GM19023 (cell line): Measurements from ENCODE around the gene KIAA0513.
A peak's percentile ranks its signal among the peaks of the same experiment; 100 is the strongest.

Experiments used
- ATAC-seq: cut with Tn5 transposase; IDR thresholded peaks from one replicate; pipeline ENCODE4 v1.9.1; 2021; ENCODE audit warnings: mild to moderate bottlenecking, moderate library complexity; ENCODE audit not compliant: unreplicated experiment

Gene KIAA0513

DNA sequence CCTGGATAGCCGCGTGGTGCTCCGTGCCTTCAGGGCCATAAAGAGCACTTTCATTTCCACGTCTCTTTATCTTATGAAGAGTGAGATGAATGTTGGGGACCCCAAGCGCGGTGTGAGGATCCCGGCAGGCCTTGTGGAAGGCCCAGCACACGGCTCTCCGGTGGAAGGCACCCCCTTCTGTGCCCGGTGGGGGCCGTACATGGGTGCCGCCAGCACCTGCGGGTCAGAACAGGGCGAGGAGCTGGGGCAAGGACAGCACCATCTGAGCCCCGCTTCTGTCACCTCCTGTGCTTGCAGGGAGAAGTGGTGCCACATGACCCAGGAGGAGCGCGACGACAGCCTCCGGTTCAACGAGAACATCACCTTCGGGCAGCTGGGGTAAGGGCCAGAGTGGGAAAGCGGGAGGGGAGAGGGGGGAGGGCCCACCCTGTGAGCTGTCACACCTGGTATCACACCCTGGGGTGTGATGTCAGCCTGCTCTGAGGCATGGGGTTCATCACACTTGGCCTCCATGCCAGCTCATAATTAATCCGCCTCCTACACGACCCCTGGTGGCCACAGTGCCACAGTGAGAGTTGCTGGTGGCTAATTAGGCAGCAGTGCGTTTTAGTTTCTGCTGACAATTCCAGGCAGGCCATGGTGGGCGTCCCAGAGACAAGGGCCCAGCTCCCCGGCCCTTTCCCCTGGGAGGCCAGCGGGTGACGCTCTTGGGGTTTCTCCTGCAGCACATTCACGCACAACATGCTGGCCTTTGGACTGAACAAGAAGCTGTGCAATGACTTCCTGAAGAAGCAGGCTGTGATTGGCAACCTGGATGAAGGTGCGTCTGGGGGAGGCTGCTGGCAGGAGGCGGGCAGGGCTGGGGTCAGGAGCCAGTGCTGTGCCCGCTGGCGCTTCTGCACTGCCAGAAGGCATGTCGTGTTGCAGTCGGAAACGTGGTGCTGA, 59.0 kb downstream of the KIAA0513 start:
- peak; percentile 52 for ATAC-seq

DNA sequence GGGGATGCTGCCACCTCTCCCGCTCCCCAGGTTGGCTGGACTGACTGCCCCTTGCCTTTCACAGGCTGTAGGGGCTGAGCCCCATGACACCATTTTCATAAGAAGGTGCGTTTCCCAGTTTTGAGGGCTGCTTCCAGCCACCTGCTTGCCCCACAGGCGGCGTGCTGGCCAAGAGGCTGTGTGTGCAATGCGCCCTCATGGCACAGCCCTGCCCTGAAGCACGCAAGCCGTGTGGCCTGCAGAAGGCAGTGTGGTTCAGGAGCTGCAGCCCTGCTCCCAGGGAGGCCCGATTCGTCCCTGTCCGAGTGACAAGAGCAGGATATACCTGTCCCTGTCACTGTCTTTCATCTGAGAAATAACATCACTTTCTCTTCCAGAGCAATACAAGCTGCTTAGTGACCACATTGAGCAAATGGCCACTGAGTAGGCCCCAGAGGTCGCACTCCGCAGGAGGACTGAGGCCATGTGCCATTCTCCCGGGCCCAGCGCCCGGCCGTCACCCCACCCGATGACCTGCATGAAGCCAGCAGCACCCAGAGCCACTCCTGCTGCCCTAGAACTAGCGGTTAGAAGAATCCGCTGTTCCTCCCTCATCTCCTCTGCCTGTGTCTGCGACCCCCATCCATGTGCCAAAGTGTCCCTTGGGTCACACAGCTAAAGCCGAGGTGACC, 60.4 kb downstream of the KIAA0513 start:
- no peak for ATAC-seq

DNA sequence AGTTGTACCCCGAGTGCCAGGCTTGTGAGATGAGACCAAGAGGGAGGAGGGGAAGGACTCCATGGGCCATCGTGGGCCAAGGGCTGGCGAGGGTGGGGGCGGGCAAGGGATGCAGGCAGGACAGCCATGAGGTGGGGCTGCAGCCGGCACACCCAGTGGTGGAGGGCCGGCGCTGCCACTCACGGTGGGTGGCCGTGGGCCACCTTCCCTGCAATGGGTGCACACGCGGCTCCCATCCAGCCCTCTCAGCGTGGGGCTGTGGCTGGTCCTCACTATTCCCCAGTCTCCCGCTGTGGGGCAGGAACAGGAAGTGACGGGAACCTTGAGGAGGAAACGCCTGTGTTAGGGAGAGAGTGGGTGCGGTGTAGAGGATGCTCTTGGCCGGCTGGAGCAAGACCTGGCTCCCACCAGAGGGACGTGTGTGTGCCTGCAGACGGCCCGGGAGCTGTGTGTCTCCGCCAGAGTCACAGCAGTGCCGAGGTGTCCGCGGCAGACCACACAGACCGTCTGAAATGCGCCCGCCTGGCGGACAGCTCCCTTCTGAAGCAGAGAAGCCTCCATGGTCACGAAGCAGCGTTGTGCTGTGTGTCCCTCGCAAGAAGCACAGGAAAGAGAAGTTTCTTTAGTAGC, 61.1 kb downstream of the KIAA0513 start:
- ATAC-seq = no peak

DNA sequence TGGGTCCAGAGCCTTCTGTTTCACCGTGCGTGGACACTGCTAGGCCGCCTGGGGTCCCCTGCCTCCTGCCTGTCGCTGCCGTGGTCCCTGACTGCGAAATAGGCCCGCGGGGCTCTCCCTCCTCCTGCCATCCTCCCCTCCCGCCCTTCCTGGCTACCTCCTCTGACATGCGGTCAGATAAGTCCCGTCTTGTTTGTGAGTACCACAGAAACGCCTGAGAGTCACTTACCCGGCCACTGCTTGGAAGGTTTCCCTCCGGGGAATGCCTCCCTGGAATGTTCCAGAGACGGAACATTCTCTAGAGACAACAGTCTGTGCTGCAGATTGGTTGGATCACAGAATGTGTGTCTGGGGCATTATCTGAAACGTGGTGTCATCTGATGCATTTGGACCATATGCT, 61.9 kb downstream of the KIAA0513 start:
- ATAC-seq = no peak

DNA sequence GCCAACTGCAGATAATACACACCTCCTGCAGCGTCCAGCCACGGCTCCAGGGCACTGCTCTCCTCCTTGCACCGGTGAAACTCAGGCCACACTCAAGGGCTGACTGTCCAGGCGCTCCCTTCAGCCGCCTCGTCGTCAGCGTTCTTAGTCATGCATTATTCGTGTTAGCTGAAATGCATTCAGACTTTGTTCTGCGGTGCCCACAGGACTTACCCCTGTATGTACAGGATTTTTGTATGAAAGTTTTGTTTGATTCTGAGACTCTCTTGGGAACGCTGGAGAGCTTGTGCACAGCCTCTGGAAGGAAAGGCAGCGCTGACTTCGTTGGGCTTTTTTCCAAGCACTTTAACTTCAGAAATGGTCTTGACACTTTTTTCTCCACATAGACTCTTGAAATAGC, 62.6 kb downstream of the KIAA0513 start:
- no peak for ATAC-seq

DNA sequence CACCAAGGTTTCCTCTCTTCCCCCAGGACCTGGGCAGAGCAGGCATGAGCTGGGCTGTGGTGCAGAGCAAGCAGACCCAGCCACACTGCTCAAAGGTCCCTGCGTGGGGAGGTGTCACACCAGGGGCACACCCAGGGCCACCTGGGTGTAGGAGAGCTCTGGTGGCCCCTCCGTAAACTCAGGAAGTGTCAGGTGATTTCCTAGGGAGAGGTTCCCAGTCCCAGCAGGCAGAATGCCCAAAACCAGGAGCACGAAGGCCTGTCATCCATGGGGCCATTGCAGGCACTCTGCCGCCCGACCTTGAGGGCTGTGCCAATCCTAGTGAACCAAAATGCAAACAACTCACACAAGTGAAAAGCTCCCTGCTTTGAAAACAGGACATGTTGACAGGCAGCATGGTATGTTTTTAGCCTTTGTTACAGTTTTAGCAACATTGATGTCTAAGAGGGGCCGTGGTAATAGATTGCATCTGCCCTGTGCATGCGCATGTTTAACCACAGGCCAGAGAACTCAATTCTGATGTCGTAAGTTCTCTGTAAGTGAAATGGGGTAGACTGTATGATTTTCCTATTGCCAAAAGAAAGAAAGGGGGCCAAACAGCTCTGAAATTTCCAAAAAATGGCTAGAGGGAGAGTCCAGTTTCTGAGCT, 63.4 kb downstream of the KIAA0513 start:
- no peak for ATAC-seq

DNA sequence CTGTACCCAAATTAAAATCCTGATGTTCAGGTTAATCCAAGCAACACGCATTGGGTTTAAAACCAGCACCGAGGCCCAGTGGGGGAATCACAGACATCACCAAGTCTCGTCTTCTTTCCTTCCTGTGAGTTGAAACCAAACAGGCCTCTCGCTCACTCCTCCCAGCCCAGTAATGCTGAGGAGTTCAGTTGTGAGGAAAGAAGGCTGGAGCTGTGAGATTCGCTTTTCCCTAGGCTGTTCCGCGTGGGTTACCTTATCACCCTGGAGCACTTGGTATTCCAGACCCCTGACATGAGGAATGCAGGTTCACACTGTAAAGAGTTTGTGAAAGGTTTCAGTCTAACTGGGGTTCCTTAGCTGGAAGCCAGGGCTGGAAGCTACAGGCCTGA, 63.9 kb downstream of the KIAA0513 start:
- no peak for ATAC-seq

DNA sequence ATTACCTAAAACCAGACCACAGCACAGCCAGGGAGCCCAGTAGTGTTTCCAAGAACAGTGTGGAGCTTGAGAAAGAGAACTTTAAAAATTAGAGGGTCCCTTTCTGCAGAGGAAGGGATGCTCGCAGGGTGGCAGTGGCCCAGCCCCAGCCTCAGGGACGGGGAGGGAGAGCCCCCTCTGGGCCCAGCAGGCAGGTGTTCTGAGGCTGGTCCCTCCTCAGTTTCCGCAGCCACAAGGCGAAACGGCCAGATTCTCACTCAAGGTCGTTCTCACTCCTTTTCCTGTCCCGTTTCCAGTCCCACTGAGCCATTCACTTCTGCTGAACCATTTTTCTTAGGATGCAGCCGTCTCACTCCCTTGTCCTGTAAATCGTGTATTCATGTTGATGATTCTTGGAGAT, 64.7 kb downstream of the KIAA0513 start:
- no peak for ATAC-seq

DNA sequence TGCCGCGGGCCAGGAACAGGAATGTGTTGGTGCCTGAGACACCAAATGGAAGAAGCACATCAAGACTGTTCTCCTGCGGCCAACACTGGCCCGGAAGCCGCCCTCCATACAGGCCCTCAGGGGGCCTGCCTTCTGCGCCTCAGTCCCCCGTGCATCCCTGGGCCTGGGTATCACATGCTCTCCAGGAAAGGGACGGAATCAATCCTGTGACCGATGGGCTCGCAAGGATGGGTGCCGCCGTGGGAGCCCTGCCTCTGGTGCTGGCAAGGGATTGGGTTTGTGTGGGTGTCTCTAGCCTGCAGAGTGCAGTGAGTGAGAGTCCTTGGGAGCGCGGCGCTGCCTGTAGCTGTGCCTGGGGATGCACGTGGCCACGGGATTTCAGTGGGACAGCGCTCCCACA, 65.3 kb downstream of the KIAA0513 start:
- no peak for ATAC-seq

DNA sequence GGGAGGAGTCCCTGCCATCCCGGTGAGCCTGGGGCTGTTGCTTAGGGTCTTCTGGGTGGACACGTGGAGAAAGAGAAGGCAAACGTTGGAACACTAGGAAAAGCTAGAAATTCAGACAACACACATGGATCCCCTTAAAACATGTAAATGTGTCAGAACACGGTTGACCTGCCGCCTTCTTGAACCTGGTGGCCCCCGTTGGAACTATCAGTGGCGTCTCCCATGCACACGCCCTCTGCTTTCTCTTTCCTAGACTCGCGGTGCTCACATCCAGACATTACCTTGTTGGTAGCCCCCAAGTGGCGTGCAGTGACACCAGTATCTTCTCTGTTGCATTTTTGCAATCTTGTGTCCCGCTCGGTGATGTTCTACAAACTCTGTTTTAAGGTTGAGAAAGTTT, 66.1 kb downstream of the KIAA0513 start:
- no peak for ATAC-seq

DNA sequence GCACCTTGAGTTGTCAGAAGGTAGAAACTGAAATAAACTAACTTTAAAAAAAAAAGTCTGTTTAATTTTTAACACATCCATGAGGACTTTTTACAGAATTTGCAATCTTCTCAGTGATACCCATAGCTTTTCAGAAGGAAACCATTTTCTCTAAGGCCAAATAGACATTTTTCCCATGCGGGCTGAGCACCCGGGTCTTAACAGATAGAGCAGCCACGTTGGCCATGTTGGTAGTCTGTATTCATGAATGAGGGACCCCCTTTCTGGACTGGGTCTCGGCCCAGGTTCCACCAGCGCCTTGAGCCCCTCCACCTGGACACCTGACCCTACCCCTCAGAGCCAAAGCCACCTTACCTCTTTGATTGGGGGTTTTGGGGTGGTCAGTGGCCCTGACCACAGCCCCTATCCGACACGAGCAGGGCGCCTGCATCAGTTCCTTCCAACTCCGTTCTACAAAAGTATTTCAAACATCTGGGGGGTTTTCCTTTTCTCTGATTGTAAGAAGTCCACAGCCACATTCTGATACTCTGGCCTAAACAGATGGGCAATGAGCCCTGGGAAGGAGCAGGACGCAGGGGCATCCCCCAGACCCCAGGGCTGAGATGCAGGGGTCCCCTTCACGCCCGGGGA, 66.7 kb downstream of the KIAA0513 start:
- no peak for ATAC-seq

DNA sequence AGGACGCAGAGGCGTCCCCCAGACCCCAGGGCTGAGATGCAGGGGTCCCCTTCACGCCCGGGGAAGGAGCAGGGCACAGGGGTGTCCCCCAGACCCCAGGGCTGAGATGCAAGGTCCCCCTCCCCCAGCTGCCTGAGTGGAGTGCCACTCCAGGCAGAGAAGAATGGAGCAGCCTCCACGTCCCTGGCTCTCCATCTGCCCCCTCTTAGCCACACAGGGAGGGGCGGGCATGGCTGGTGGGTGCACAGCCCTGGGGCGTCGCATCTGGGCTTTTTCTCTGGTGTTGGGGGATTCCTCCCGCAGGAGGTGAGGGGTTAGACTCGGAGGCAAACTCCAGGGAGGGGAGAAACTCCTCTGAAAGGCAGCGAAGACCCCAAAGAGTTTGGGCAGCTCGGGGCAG, 67.2 kb downstream of the KIAA0513 start:
- ATAC-seq = no peak

DNA sequence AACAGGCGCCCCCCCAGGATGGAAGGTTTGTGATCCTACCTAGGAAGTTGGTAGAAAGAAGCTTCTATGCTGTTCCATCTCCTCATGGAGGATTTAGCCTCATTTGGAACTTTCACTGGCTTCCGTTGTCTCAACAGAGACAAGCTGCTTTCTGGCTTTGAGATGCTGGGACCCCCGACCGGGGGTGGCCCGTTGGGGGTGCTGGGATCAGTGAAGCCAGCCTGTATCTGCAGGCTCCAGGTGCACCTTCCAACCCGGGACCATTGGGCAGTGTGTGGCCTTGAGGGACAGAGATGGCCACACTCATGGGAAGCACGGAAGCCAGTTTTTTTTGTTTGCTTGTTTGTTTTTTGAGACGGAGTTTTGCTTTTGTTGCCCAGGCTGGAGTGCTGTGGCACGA, 69.3 kb downstream of the KIAA0513 start:
- ATAC-seq = no peak

DNA sequence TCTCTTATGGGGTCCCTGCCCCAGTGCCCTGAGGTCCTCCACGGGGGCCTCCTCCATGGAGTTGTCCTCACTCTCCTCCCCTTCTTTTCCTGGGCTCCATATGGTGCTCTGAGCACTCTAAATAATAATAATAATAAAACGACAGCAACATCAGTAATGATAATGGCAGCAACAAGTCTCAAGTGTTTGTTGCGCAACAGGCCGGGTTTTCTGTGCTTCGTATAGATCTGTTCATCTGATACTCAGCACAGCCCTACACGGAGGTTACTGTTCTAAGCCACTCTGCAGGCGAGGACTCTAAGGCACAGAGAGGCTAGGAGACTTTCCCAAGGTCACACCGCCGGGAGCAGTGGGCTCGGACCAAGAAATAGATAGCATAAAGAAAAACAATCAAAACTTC, 71.0 kb downstream of the KIAA0513 start:
- ATAC-seq = no peak

DNA sequence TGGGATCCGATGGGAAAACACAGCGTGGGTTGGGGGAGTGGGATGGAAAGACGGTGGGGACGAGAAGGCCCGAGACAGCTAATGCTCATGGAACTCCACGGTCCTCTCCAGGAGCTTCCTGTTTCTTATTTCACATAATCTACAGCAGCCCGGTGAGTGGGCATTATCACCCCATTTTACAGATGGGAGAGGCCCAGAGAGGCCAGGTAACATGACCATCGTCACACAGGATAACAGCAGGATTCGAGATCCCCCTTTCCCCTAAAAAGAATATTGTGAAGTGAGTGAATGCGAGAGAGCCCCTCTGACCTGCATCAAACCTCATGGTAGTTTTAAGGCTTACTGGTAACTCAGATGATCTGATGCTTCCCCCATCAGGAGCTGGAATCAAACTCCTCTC, 72.7 kb downstream of the KIAA0513 start:
- ATAC-seq = no peak

DNA sequence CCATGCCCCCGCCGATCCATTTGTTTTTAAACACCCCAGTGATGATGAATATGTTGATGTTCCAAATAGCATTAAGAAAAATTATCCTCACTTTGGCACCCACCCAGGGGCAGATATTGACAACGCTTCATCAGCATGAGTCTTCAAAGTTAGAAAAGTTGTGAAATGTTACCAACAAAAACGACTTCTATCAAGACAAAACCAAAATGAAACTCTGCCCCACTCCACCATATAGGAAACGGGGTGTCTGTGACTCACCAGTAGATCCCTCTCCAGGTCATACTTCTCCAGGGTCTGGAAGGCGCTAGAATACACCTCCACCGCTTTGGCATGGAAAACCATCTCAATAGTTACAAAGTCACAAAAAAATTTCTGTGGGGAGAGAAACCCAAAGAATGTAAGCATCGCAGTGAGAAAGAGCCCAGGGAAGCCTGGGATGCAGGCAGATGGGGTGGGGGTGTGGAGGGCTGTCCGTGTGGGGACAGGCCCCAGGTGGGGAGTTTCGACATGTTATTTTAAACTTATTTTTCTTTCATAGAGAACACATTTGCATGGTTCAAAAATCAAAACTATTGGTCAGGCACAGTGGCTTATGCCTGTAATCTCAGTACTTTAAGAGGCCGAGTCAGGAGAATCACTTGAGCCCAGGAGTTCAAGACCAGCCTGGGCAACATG, 74.5 kb downstream of the KIAA0513 start:
- no peak for ATAC-seq

DNA sequence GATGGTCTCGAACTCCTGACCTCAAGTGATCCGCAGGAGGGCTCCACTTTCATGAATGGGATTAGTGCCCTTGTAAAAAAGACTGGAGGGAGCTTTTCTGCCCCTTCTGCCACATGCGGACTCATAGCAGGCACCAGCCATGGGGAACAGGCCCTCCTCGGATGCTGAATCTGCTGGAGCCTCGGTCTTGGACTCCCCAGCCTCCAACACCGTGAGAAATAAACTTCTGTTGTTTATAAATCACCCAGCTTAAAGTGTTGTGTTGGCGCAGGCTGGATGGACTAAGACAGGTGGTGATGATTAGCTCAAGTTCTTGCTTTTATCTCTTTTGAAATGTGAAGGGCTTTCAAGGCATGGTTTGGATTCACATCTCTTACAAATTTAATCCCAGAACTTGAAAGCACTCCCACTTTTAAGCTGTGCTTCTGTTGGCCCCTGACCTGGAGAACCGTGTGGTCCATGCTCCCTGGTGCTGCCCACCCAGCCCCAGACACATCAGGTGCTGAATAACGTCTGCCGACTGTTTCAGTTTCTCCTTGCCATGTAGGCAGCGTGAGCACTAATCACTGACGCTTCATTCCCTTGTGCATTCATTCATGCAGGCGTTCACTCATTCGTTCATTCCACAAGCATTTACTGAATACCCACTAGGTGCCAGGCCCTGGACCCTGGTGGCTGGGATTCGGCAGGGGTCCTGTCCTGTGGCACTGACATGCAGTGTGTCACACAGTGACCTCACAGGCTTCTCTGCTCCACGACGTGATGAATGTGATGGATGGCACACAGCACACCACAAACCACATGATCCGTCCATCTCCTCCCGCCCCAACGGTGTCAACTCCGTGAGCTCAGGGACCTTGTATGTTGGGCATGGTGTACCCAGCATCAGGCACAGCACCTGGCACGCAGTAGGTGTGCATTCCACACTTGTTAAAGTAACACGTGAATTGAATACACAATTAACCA, 75.8 kb downstream of the KIAA0513 start:
- ATAC-seq = no peak

DNA sequence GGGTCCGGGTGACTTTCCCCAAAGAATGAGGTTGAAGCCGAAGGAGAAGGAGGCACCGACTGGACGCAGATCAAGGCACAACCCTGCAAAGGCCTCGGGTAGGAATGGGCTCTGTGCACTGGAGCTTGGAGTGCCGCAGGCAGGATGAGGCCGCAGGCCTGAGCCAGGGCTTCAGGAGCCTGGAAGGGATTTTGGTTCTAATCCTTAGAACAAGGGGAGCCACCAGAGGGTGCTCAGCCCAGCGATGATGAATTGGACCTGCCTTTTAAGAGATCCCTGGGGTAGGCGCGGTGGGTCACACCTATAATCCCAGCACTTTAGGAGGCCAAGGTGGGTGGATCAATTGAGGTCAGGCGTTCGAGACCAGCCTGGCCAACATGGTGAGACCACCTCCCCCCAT, 76.6 kb downstream of the KIAA0513 start:
- no peak for ATAC-seq

DNA sequence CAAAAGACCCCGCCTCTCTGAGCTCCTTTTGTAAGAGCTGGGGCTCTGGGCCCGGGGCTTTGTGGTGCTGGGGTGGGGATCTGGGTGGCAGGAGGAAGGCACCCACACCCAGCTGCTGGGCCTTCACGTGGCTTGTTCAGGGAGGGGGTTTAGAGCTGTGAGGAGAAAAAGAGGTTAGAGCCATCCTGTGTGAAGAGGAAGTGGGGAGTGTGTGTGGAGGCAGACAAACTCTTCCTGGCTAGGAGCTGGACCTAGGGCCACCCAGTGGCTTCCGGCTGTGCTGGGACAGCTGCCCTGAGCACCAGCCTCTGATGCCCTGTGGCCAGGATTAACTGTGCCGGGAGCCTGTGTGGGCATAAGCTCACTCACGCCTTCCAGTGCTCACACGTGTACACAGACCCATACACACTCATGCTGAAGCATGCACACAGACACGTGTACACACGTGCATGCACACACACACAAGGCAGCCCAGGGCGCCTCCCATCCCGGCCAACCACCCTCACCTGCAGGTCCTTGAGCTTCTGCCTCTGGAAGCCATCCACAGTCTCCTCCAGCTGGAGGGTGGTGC, 77.3 kb downstream of the KIAA0513 start:
- no peak for ATAC-seq
